Measurements from ENCODE around the gene IFNA14.
"Not testable (repeated sequence)": the region's sequence is repeated elsewhere in the genome, so short reads cannot be mapped to it uniquely, and the experiment has no call there.

Gene IFNA14

GRCh38 chr9:21251190-21251589 is 11.4 kb upstream of the IFNA14 start:
- Mint-ChIP-seq H3K36me3 (ENCODE audit: low read depth) (no peaks in the 10 kb centered on the region), H3K4me1 (ENCODE audit: low read depth) (peaks cover 19% of the 10 kb centered on the region), H3K27me3 (peaks cover 49% of the 10 kb centered on the region), H3K4me3 (no peak overlapping the region), H3K9me3 (no peaks in the 10 kb centered on the region), H3K27ac (no peak overlapping the region)
- intact Hi-C loops (cut with micrococcal nuclease) = loop anchor here (5.0 to 10.0 kb wide), 4 partner anchors 66 to 206 kb away; partner anchors contain the start of genes IFNA1 and IFNA8

- intact Hi-C loops (cut with micrococcal nuclease) = no loop called here
- Mint-ChIP-seq H3K9me3 (no peaks in the 10 kb centered on the region), H3K4me1 (ENCODE audit: low read depth) (peaks cover 7% of the 10 kb centered on the region), H3K36me3 (ENCODE audit: low read depth) (no peaks in the 10 kb centered on the region), H3K27ac (no peak overlapping the region), H3K4me3 (no peak overlapping the region), H3K27me3 (peaks cover 50% of the 10 kb centered on the region)
These were observed 5.0 kb upstream of the IFNA14 start for GRCh38 chr9:21244836-21245235.

DNA sequence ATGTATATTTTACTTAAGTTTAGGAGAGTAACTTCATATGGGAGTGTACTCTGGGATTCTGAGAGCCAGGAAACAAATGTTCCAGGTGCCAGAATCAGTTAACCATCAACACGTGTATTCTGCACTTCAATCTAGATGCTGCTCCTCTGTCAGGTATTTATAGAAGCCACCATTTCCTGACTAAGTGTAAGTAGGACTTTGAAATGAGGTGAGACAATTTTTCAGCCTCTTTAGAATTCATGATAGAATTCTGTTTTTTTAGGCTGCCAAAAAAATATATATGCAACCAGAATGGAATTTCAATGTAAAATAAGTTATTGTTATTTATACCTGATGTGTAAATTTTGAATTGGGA is 3.5 kb downstream of the IFNA14 start:
- H3K4me3 Mint-ChIP-seq; H3K36me3 Mint-ChIP-seq (ENCODE audit: low read depth): not testable (repeated sequence)
- H3K27me3 Mint-ChIP-seq = peaks cover 47% of the 10 kb centered on the region

DNA sequence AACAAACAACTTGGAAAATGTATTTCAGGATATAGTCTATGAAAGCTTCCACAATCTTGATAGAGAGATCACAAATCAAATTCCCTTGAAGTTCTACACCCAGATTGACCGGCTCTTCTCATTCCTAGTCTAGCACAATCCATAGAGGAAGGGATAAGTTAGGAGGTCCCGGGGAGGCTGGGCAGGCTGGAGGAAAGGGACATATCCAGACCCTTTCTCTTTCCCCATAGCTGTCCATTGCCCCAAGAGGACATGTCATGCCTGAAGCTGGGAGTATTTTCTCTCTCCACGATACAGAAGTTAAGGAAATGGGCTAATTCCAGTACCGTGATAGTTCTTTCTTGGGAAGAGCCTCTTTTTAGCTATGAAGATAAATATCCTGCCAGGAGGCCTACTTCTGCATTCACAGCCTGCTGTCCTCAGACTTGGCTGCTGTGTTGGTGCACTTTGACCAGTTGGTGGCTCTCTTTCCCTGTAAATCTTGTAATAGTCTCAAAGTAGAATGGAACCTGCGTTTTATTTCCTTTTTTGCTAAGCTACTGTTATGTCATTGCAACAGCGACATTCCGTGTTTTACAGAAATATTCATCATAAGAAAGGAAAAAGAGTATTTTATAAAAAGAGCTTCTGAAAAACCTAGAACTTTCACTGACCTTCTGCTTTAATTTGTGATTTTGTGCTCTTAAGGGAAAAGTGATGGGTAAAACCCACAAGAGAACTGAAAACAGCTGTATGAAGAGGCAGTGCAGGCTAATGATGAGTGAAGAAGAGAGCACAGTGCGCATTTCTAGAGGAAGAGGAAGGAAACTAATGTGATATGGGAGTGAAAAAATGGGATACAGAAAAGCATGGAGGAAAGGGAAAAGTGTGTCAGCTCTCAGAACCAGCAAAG is 4.1 kb downstream of the IFNA14 start:
- H3K9me3 Mint-ChIP-seq; H3K36me3 Mint-ChIP-seq (ENCODE audit: low read depth); H3K27ac Mint-ChIP-seq; H3K4me3 Mint-ChIP-seq: not testable (repeated sequence)
- peaks cover 43% of the 10 kb centered on the region for H3K27me3 Mint-ChIP-seq
- peaks cover 18% of the 10 kb centered on the region for H3K4me1 Mint-ChIP-seq (ENCODE audit: low read depth)
- intact Hi-C loops (cut with micrococcal nuclease) = loop anchor here (1.0 to 5.0 kb wide), 2 partner anchors 82 to 554 kb away; no protein-coding TSS in a partner anchor

More for the DNA sequence above, 3.5 kb downstream of the IFNA14 start:
- H3K27ac Mint-ChIP-seq, H3K9me3 Mint-ChIP-seq: not testable (repeated sequence)
- intact Hi-C loops (cut with micrococcal nuclease) = loop anchor here (5.0 kb wide), 1 partner anchor 81 kb away; no protein-coding TSS in a partner anchor
- H3K4me1 Mint-ChIP-seq (ENCODE audit: low read depth) = peaks cover 18% of the 10 kb centered on the region

DNA sequence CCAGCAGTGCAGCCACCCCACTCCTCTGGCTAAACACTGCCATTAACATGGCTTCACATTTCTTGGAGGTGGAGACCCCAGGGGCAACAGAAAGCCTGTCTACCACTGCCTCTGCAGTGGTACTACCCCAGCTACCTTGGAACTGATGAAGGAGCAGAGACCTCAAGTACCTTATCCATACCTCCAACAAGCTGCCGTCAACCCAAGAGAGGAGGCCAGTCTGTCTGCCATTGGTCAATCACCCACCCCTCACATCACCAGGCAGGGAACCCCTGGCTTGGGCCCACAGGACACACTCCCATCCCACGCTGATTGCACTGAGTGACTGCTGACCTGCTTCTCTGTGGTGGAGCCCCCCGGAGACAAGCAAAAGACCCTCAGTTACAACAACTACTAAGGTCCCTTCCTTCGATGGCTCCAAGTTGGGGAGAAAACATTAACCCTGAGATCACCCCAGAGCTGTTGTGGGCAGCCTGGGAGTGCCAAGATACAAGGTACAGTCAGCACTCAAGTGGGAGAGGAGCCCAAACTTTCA is 5.6 kb downstream of the IFNA14 start:
- no peaks in the 10 kb centered on the region for H3K36me3 Mint-ChIP-seq (ENCODE audit: low read depth)
- H3K27ac Mint-ChIP-seq = no peak overlapping the region
- no peak overlapping the region for H3K4me3 Mint-ChIP-seq
- H3K4me1 Mint-ChIP-seq (ENCODE audit: low read depth) = peaks cover 6% of the 10 kb centered on the region
- peaks cover 39% of the 10 kb centered on the region for H3K27me3 Mint-ChIP-seq
- intact Hi-C loops (cut with micrococcal nuclease) = no loop called here
- no peaks in the 10 kb centered on the region for H3K9me3 Mint-ChIP-seq

DNA sequence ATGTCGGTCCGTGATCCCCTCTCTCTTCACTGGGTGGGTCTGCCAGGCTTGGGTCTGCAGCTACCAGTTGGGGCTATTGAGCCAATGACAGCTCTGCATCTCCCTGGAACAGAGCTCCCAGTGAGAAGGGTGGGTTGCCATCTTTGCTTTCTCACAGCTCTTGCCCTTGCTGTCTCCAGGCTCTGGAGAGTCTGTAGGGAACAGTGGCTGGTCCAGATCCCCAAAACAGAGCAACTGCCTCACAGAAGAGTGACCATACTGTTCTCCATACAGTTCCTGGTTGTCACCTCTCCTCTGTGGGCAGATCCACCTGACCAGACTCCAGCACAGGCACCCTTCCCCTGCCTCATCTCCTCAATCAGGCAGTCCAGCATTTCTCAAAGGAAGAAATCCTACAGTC is 6.5 kb downstream of the IFNA14 start:
- no peak overlapping the region for H3K27ac Mint-ChIP-seq

DNA sequence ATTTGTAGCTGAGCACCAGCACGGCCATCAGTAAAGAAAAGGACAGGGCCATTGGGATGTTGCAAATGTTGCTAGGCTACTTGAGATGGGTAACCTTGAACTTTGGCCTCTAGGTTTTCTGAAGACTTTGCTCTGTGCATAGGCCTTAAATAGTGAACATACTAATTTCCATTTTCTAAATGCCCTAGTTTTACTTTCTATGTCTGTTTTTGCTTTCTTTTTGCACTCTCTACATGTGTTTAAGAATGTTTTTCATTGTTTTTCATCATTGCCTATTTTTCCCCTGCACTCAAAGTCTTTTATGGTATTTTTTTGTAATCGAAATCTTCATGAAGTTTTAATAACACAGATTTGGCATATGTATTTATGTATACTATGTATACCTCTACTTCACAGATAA is 11.7 kb downstream of the IFNA14 start, which contains the start of gene IFNA17:
IFNA17 (minus strand) TSS at position 101 of the 400 bp plus-strand sequence; CDS start at position 52, 49 bp downstream.
- H3K9me3 Mint-ChIP-seq = no peaks in the 10 kb centered on the region
- no peaks in the 10 kb centered on the region for H3K4me1 Mint-ChIP-seq (ENCODE audit: low read depth)
- H3K36me3 Mint-ChIP-seq (ENCODE audit: low read depth) = no peaks in the 10 kb centered on the region
- no peak within 1 kb of the TSS for H3K27ac Mint-ChIP-seq
- peaks cover 9% of the 10 kb centered on the region for H3K27me3 Mint-ChIP-seq
- no peak within 1 kb of the TSS for H3K4me3 Mint-ChIP-seq
- intact Hi-C loops (cut with micrococcal nuclease) = no loop called here

More for the DNA sequence above, 6.5 kb downstream of the IFNA14 start:
- Mint-ChIP-seq H3K36me3 (ENCODE audit: low read depth) (no peaks in the 10 kb centered on the region), H3K4me1 (ENCODE audit: low read depth) (peaks cover 6% of the 10 kb centered on the region), H3K4me3 (no peak overlapping the region), H3K9me3 (no peaks in the 10 kb centered on the region), H3K27me3 (peaks cover 36% of the 10 kb centered on the region)
- intact Hi-C loops (cut with micrococcal nuclease) = no loop called here

DNA sequence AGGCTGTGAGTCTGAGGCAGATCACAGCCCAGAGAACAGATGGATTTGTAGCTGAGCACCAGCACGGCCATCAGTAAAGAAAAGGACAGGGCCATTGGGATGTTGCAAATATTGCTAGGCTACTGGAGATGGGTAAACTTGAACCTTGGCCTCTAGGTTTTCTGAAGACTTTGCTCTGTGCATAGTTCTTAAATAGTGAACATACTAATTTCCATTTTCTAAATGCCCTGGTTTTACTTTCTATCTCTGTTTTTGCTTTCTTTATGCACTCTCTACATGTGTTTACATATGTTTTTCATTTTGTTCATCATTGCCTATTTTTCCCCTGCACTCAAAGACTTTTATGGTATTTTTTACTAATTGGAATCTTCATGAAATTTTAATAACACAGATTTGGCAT is 22.6 kb downstream of the IFNA14 start, which contains the start of gene IFNA16:
IFNA16 (minus strand) TSS at position 101 of the 400 bp plus-strand sequence; CDS start at position 95, 6 bp downstream.
- H3K4me3 Mint-ChIP-seq; intact Hi-C loops (cut with micrococcal nuclease); H3K9me3 Mint-ChIP-seq; H3K27ac Mint-ChIP-seq; H3K36me3 Mint-ChIP-seq (ENCODE audit: low read depth): not testable (repeated sequence)
- Mint-ChIP-seq H3K4me1 (ENCODE audit: low read depth) (peaks cover 17% of the 10 kb centered on the region), H3K27me3 (peaks cover 25% of the 10 kb centered on the region)

DNA sequence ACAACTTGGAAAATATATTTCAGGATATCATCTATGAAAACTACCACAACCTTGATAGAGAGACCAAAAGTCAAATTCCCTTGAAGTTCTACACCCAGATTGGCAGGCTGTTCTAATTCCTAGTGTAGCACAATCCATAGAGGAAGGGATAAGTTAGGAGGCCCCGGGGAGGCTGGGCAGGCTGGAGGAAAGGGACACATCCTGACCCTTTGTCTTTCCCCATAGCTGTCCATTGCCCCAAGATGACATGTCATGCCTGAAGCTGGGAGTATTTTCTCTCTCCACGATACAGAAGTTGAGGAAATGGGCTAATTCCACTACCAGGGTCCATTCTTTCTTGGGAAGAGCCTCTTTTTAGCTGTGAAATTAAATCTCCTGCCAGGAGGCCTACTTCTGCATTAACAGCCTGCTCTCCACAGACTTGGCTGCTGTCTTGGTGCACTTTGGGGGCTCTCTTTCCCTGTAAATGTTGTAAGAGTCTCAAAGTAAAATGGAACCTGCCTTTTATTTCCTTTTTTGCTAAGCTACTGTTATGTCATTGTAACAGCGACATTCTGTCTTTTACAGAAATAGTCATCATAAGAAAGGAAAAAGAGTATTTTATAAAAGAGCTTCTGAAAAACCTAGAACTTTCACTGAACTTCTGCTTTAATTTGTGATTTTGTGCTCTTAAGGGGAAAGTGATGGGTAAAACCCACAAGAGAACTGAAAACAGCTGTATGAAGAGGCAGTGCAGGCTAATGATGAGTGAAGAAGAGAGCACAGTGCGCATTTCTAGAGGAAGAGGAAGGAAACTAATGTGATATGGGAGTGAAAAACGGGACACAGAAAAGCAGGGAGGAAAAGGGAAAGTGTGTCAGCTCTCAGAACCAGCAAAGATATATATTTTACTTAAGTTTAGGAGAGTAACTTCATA is 26.1 kb downstream of the IFNA14 start:
- intact Hi-C loops (cut with micrococcal nuclease); H3K9me3 Mint-ChIP-seq; H3K36me3 Mint-ChIP-seq (ENCODE audit: low read depth); H3K4me3 Mint-ChIP-seq; H3K27ac Mint-ChIP-seq: not testable (repeated sequence)
- H3K27me3 Mint-ChIP-seq = peaks cover 15% of the 10 kb centered on the region
- H3K4me1 Mint-ChIP-seq (ENCODE audit: low read depth) = peaks cover 23% of the 10 kb centered on the region

GRCh38 chr9:21212160-21212559 is 27.6 kb downstream of the IFNA14 start:
- intact Hi-C loops (cut with micrococcal nuclease); H3K27ac Mint-ChIP-seq: not testable (repeated sequence)
- peaks cover 25% of the 10 kb centered on the region for H3K4me1 Mint-ChIP-seq (ENCODE audit: low read depth)

GRCh38 chr9:21210782-21211181 is 29.0 kb downstream of the IFNA14 start:
- Mint-ChIP-seq H3K4me1 (ENCODE audit: low read depth) (peaks cover 25% of the 10 kb centered on the region), H3K27me3 (peaks cover 14% of the 10 kb centered on the region)
- intact Hi-C loops (cut with micrococcal nuclease); H3K27ac Mint-ChIP-seq; H3K36me3 Mint-ChIP-seq (ENCODE audit: low read depth); H3K4me3 Mint-ChIP-seq; H3K9me3 Mint-ChIP-seq: not testable (repeated sequence)

More at GRCh38 chr9:21212160-21212559, 27.6 kb downstream of the IFNA14 start:
- H3K4me3 Mint-ChIP-seq; H3K36me3 Mint-ChIP-seq (ENCODE audit: low read depth); H3K9me3 Mint-ChIP-seq: not testable (repeated sequence)
- H3K27me3 Mint-ChIP-seq = peaks cover 15% of the 10 kb centered on the region

- peaks cover 25% of the 10 kb centered on the region for H3K4me1 Mint-ChIP-seq (ENCODE audit: low read depth)
- H3K27ac Mint-ChIP-seq = no peak overlapping the region
- H3K4me3 Mint-ChIP-seq = no peak overlapping the region
- H3K27me3 Mint-ChIP-seq = peaks cover 13% of the 10 kb centered on the region
- no peaks in the 10 kb centered on the region for H3K36me3 Mint-ChIP-seq (ENCODE audit: low read depth)
- intact Hi-C loops (cut with micrococcal nuclease) = no loop called here
- H3K9me3 Mint-ChIP-seq = no peaks in the 10 kb centered on the region
These were observed 29.5 kb downstream of the IFNA14 start for GRCh38 chr9:21210311-21210710.

GRCh38 chr9:21207043-21207442 is 32.8 kb downstream of the IFNA14 start, which contains the start of gene IFNA10:
IFNA10 (minus strand) TSS chr9:21207143; CDS start chr9:21207097, 46 bp downstream.
- not testable (repeated sequence) for H3K36me3 Mint-ChIP-seq (ENCODE audit: low read depth); H3K27ac Mint-ChIP-seq; H3K4me1 Mint-ChIP-seq (ENCODE audit: low read depth); H3K9me3 Mint-ChIP-seq; H3K4me3 Mint-ChIP-seq
- peaks cover 17% of the 10 kb centered on the region for H3K27me3 Mint-ChIP-seq
- intact Hi-C loops (cut with micrococcal nuclease) = loop anchor here (10.0 kb wide), 1 partner anchor 118 kb away; no protein-coding TSS in a partner anchor

Measured in dendritic cell treated with granulocyte-macrophage colony-stimulating factor and Interleukin-4, amounts not matched to agents 40 ng/mL and 50 ng/mL, for 4 days (primary cell).